ENCODE data around the gene CST7.

Gene CST7

GRCh38 chr20:24983896-24984295 lies 34.8 kb downstream of the CST7 start:
- in situ Hi-C loops (cut with MboI; ENCODE audit: low sequenced_read_pairs), result no loop called here

GRCh38 chr20:24984961-24985640 lies 36.0 kb downstream of the CST7 start:
- in situ Hi-C loops (cut with MboI; ENCODE audit: low sequenced_read_pairs), result no loop called here

- in situ Hi-C loops (cut with MboI; ENCODE audit: low sequenced_read_pairs), result no loop called here
These were observed 36.7 kb downstream of the CST7 start for GRCh38 chr20:24985802-24986201.

- in situ Hi-C loops (cut with MboI; ENCODE audit: low sequenced_read_pairs), result no loop called here
These were observed 37.5 kb downstream of the CST7 start for GRCh38 chr20:24986436-24987015.

GRCh38 chr20:24987244-24987643 lies 38.2 kb downstream of the CST7 start:
- in situ Hi-C loops (cut with MboI; ENCODE audit: low sequenced_read_pairs), result no loop called here

- in situ Hi-C loops (cut with MboI; ENCODE audit: low sequenced_read_pairs), result no loop called here
These were observed 39.1 kb downstream of the CST7 start for GRCh38 chr20:24987873-24988835.

GRCh38 chr20:24989162-24989561 lies 40.1 kb downstream of the CST7 start:
- in situ Hi-C loops (cut with MboI; ENCODE audit: low sequenced_read_pairs), result no loop called here

- in situ Hi-C loops (cut with MboI; ENCODE audit: low sequenced_read_pairs), result loop anchor here (10.0 kb wide), 2 partner anchors 184 to 414 kb away; partner anchors contain the start of gene GINS1
These were observed 41.8 kb downstream of the CST7 start for GRCh38 chr20:24990810-24991252.

GRCh38 chr20:24991897-24992486 lies 42.9 kb downstream of the CST7 start:
- in situ Hi-C loops (cut with MboI; ENCODE audit: low sequenced_read_pairs), result loop anchor here (10.0 kb wide), 2 partner anchors 183 to 413 kb away; partner anchors contain the start of gene GINS1

GRCh38 chr20:24992487-24993205 lies 43.6 kb downstream of the CST7 start, which contains the start of gene APMAP:
Gene APMAP, minus strand, starts transcription at chr20:24992751. Its CDS starts 63 bp downstream, at chr20:24992688.
- in situ Hi-C loops (cut with MboI; ENCODE audit: low sequenced_read_pairs), result loop anchor here (10.0 kb wide), 2 partner anchors 182 to 412 kb away; partner anchors contain the start of gene GINS1

GRCh38 chr20:24993337-24994185 lies 44.5 kb downstream of the CST7 start:
- in situ Hi-C loops (cut with MboI; ENCODE audit: low sequenced_read_pairs), result loop anchor here (10.0 kb wide), 2 partner anchors 181 to 411 kb away; partner anchors contain the start of gene GINS1

GRCh38 chr20:24994186-24994465 lies 45.1 kb downstream of the CST7 start:
- in situ Hi-C loops (cut with MboI; ENCODE audit: low sequenced_read_pairs), result loop anchor here (10.0 kb wide), 2 partner anchors 181 to 411 kb away; partner anchors contain the start of gene GINS1

- in situ Hi-C loops (cut with MboI; ENCODE audit: low sequenced_read_pairs), result loop anchor here (10.0 kb wide), 2 partner anchors 180 to 410 kb away; partner anchors contain the start of gene GINS1
These were observed 45.6 kb downstream of the CST7 start for GRCh38 chr20:24994470-24995368.

GRCh38 chr20:24995741-24996448 lies 46.8 kb downstream of the CST7 start:
- in situ Hi-C loops (cut with MboI; ENCODE audit: low sequenced_read_pairs), result loop anchor here (10.0 kb wide), 2 partner anchors 179 to 409 kb away; partner anchors contain the start of gene GINS1

- in situ Hi-C loops (cut with MboI; ENCODE audit: low sequenced_read_pairs), result loop anchor here (10.0 kb wide), 2 partner anchors 178 to 408 kb away; partner anchors contain the start of gene GINS1
These were observed 47.6 kb downstream of the CST7 start for GRCh38 chr20:24996449-24997377.

GRCh38 chr20:24998121-24998520 lies 49.1 kb downstream of the CST7 start:
- in situ Hi-C loops (cut with MboI; ENCODE audit: low sequenced_read_pairs), result loop anchor here (10.0 kb wide), 2 partner anchors 177 to 407 kb away; partner anchors contain the start of gene GINS1

All from HL-60/S4 treated with retinoic acid at 250 ng/mL for 4 days and 3 days (cell line).